ENCODE results near the gene SIK2.
"Not testable (repeated sequence)": the region's sequence is repeated elsewhere in the genome, so short reads cannot be mapped to it uniquely, and the experiment has no call there.

Gene SIK2

DNA sequence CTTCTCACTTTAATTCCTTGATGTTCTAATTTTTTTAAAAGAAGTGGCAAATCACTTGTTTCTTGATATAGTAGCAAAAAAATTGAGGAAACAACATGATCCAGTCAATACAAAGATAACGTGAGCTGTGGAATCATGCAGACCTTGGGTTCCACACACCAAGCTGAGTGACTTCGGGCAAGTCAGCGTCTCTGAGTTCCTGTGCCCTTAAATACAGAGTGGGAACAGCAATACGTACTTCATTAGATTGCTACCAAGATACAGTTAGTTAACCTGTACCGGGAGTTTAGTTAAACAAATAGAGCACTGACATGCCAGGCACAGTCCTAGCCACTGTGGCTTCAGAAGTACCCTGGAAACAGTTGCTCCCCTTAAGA, 105.4 kb downstream of the SIK2 start:
- in situ Hi-C loops (cut with HindIII; ENCODE audit: low pct_unique_long_range_greater_than_20kb, low sequenced_read_pairs): no loop called here
- no peak for TF ChIP-seq JUND (IDR thresholded peaks at IDR 0.05; ENCODE audit: low read depth)
- DNase-seq (ENCODE audit: low read depth in 1 of 2, low spot score in 1 of 2): no peak

DNA sequence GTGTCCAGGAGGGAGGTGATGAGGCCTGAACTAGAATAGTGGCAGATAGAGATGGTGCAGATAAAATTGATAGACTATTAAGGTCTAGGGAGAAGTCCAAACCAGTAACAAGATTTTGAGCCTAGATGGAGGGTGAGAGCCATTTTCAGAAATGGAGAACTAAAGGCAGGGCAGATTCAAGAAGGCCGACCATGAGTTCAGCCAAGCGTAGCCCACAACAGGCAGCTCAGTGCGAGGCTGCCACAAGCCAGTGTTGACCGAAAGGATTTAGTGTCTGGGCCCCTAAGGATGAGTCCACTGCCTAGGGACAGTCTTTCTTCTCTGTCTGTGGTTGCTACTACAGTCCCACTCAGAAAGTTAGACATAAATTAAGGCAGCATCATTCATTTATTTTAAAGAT, 112.3 kb downstream of the SIK2 start:
- in situ Hi-C loops (cut with HindIII; ENCODE audit: low pct_unique_long_range_greater_than_20kb, low sequenced_read_pairs): no loop called here
- TF ChIP-seq JUND (IDR thresholded peaks at IDR 0.05; ENCODE audit: low read depth): no peak
- DNase-seq (ENCODE audit: low read depth in 1 of 2, low spot score in 1 of 2): no peak

DNA sequence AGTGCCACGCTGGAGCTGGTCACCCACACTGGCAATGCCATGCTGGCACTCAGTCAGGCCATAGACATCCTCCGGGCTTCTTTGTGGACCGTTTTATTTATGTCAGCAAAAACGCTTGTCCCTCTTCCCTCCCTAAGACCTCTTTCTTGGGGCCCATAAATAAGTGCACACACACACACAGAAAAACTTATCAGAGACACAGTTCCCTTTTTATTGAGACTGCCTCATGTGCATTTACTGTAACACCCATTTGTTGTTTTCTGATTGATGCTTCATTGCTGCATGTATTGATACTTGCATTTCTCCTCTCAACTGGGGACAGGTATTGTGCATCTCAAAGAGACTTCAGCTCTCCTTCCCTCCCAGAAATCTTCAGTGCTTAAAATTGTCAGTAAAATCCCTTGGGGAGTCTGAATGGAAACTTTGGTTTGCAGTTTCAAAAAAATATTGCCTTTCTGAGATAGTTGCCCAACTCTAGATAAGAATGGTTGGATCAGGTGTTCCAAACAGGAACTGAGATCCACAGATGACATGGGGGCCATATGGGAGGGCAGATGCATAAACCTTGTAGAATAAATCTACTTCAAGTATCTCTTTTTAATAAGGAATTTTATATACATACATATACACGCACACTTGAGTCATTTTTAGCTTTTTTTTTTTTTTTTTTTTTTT, 113.0 kb downstream of the SIK2 start:
- TF ChIP-seq JUND (IDR thresholded peaks at IDR 0.05; ENCODE audit: low read depth): no peak
- DNase-seq (ENCODE audit: low read depth in 1 of 2, low spot score in 1 of 2): no peak
- in situ Hi-C loops (cut with HindIII; ENCODE audit: low pct_unique_long_range_greater_than_20kb, low sequenced_read_pairs): no loop called here

DNA sequence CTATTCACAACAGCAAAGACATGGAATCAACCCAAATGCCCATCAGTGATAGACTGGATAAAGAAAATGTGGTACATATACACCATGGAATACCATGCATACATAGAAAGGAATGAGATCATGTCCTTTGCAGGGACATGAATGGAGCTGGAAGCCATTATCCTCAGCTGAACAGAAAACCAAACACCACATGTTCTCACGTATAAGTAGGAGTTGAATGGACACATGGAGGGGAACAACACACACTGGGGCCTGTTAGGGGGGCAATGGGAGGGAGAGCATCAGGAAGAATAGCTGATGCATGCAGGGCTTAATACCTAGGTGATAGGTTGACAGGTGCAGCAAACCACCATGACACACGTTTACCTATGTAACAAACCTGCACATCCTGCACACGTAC, 115.4 kb downstream of the SIK2 start:
- DNase-seq (ENCODE audit: low read depth in 1 of 2, low spot score in 1 of 2); in situ Hi-C loops (cut with HindIII; ENCODE audit: low pct_unique_long_range_greater_than_20kb, low sequenced_read_pairs): not testable (repeated sequence)

DNA sequence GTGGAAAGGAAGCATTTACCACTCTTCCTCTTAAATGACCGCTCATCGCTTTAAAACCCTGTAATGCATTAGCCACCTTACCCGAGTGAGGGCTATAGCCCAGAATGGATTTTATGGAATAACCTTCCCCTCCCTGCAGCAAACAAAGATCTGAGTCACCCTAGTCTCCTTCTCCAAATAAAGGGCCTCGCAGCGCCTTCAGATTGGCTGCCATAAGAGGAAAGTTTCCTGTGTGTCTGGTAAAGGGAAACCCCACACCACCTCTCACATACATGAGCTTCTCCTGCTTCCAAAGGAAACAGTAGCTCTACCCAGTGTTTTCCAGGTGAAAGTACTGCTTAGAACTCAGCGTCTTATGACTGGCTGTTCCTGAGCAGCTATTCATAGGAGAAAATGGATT, 116.2 kb downstream of the SIK2 start:
- TF ChIP-seq JUND (IDR thresholded peaks at IDR 0.05; ENCODE audit: low read depth): no peak
- in situ Hi-C loops (cut with HindIII; ENCODE audit: low pct_unique_long_range_greater_than_20kb, low sequenced_read_pairs): no loop called here
- no peak for DNase-seq (ENCODE audit: low read depth in 1 of 2, low spot score in 1 of 2)

DNA sequence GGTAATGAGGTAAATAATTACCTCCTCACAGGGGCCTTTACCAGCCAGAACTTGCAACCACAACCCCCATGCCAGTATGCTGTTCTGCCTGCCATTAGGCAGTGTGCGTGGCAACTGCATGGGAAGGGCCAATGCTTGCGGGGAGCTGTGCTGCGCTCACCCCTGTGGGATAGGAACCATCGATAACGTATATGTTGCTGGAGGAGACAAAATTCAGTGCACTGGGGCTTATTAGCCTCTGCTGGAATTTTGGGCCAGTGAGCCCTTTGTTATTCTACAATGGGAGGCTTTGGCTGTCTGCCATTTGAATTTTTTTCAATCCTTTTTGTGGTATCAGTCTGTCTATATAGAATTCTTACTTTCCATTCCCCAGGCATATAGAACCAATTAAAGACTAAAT, 116.6 kb downstream of the SIK2 start:
- no peak for DNase-seq (ENCODE audit: low read depth in 1 of 2, low spot score in 1 of 2)
- in situ Hi-C loops (cut with HindIII; ENCODE audit: low pct_unique_long_range_greater_than_20kb, low sequenced_read_pairs): no loop called here

DNA sequence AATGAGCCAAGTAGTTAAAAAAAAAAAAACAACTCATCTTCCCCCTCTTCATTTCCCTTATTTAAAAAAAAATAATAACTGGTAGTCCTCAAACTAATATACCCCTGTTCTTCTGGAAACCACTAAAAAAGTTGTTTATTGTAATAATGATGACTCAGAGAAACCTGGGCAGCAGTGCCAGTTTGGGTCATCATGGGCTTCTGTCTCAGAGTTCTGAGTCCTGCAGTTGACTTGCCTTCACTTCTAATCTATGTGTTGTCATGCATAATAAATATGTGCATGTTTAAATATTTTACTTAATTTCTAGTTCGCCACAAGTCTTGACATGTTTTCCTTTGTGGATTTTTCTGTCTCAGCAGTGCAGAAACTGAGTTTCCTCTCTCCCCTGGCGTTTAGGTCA, 117.1 kb downstream of the SIK2 start:
- no peak for TF ChIP-seq JUND (IDR thresholded peaks at IDR 0.05; ENCODE audit: low read depth)
- no peak for DNase-seq (ENCODE audit: low read depth in 1 of 2, low spot score in 1 of 2)
- in situ Hi-C loops (cut with HindIII; ENCODE audit: low pct_unique_long_range_greater_than_20kb, low sequenced_read_pairs): no loop called here

More for the DNA sequence above, 116.6 kb downstream of the SIK2 start:
- no peak for TF ChIP-seq JUND (IDR thresholded peaks at IDR 0.05; ENCODE audit: low read depth)

DNA sequence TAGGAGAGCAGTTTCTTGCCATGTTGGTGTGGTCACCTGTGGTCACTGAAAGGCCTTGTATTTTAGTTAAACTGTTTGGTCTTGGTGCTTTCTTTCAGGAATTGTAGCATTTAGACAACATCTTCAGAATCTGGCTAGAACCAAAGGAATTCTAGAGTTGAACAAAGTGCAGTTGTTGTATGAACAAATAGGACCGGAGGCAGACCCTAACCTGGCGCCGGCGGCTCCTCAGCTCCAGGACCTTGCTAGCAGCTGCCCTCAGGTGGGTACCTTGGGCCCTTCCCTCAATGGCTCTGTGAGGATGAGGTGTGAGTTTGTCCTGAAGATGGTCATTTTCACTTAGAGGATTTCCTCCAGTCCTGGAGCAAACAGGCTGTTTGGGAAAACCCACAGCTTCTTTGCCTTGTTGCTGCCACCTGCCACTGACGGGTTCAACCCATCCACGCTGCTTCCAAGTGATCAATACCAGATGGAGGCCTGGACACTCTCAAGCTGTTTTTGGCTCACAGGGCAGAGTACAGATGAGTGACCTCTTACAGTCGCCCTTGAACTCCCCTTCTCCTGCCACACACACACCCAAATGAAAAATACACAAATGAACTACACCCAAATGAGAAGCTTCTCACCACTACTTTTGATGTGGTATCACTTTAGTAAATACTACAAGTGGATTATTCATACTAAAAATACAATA, 118.7 kb downstream of the SIK2 start:
- no peak for DNase-seq (ENCODE audit: low read depth in 1 of 2, low spot score in 1 of 2)
- TF ChIP-seq JUND (IDR thresholded peaks at IDR 0.05; ENCODE audit: low read depth): no peak
- in situ Hi-C loops (cut with HindIII; ENCODE audit: low pct_unique_long_range_greater_than_20kb, low sequenced_read_pairs): no loop called here

DNA sequence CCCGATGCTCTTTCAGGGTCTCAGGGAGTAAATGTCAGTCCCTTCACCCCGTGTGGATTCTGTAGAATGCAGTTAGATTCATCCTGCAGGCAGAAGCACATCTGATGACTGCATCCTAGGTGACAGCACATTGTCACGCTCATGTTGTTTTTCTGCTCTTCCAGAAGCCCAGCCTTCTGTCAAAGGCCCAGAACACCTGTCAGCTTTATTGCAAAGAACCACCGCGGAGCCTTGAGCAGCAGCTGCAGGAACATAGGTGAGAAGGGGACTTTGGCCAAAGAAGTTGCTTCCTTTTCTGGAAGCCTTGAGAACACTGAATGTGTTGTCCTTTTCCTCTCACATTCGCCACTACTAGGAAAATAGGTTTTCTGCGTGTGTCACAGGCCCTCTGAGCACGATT, 120.3 kb downstream of the SIK2 start:
- no peak for DNase-seq (ENCODE audit: low read depth in 1 of 2, low spot score in 1 of 2)
- TF ChIP-seq JUND (IDR thresholded peaks at IDR 0.05; ENCODE audit: low read depth): no peak
- in situ Hi-C loops (cut with HindIII; ENCODE audit: low pct_unique_long_range_greater_than_20kb, low sequenced_read_pairs): no loop called here

DNA sequence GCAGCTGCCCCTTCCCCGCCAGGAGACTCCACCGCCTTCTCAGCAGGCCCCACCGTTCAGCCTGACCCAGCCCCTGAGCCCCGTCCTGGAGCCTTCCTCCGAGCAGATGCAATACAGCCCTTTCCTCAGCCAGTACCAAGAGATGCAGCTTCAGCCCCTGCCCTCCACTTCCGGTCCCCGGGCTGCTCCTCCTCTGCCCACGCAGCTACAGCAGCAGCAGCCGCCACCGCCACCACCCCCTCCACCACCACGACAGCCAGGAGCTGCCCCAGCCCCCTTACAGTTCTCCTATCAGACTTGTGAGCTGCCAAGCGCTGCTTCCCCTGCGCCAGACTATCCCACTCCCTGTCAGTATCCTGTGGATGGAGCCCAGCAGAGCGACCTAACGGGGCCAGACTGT, 121.3 kb downstream of the SIK2 start:
- in situ Hi-C loops (cut with HindIII; ENCODE audit: low pct_unique_long_range_greater_than_20kb, low sequenced_read_pairs): no loop called here
- TF ChIP-seq JUND (IDR thresholded peaks at IDR 0.05; ENCODE audit: low read depth): no peak
- DNase-seq (ENCODE audit: low read depth in 1 of 2, low spot score in 1 of 2): no peak

DNA sequence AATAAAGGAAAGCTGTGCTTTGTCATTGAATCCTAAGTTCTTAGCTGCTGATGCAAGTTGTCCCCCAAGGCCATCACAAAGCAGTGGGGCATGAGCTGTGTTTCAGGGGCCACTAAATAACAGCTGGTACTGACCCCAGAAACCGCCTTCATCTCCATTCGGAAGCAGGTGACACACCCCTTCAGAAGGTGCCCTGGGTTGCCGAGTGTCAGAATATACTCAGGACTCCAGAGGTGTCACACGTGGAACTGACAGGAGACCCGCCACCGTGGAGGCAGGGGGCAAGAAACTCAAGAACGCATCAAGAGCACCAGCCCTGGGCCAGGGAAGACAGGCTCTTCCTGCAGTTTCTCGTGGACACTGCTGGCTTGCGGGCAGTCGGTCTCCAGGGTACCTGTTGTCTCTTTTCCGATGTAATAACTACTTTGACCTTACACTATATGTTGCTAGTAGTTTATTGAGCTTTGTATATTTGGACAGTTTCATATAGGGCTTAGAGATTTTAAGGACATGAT, 122.4 kb downstream of the SIK2 start:
- in situ Hi-C loops (cut with HindIII; ENCODE audit: low pct_unique_long_range_greater_than_20kb, low sequenced_read_pairs): no loop called here
- no peak for TF ChIP-seq JUND (IDR thresholded peaks at IDR 0.05; ENCODE audit: low read depth)
- no peak for DNase-seq (ENCODE audit: low read depth in 1 of 2, low spot score in 1 of 2)

DNA sequence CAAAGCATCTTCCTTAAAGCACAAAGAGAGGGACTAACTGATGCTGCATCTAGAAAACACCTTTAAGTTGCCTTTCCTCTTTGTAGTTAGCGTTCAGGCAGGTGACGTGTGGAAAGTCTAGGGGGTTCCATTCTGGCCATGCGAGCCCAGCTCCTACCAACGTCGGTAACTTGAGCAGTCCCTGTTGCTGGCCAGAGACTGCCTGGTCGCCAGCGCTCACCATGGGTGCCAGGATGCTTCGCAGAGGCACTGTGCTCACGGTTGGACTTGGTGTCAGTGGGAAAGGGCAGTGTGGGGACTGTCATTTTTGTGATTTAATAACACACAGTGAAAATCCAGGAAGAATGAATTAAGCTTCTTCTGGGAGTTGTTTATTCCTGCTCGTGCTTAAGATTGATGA, 123.4 kb downstream of the SIK2 start:
- no peak for TF ChIP-seq JUND (IDR thresholded peaks at IDR 0.05; ENCODE audit: low read depth)
- in situ Hi-C loops (cut with HindIII; ENCODE audit: low pct_unique_long_range_greater_than_20kb, low sequenced_read_pairs): no loop called here
- DNase-seq (ENCODE audit: low read depth in 1 of 2, low spot score in 1 of 2): no peak

DNA sequence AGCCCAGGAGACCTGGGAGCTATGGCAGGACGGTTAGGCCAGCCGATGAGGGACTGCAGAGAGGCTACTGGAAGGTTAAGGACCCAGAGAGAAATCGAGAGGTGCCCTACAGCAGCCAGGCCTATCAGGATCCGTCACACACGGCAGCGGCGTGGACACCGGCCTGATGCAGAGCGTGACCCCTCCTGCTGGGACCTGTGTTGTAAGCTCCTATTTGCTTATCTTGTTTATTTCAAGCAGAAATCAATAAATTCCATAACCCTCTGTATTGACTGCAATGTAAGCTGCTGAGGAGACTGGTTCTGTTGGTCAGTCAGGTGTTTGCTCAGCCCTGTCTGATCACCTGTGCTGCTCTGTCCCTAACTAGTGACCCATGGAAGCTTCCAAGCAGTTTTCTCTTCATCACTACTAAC, 124.1 kb downstream of the SIK2 start:
- no peak for TF ChIP-seq JUND (IDR thresholded peaks at IDR 0.05; ENCODE audit: low read depth)
- no peak for DNase-seq (ENCODE audit: low read depth in 1 of 2, low spot score in 1 of 2)
- in situ Hi-C loops (cut with HindIII; ENCODE audit: low pct_unique_long_range_greater_than_20kb, low sequenced_read_pairs): no loop called here

DNA sequence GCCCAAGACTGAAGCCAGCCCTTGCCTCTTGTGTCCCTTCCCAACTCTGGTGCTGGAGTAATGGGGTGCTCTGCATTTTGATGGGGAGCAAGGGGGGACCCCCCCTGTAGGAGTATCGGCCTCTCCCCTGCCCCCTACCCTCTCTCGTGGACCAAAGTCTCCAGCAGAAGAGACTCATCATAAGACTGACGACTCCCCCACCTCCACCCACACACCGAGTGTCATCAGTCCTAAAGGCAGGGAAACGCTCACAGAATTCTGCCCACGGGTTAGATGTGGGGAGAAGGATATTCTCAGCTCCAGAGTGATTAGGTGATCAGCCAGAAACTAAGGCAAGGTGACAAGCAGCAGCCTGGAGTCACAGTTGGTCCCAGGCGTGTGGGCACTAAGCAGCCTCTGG, 125.2 kb downstream of the SIK2 start:
- in situ Hi-C loops (cut with HindIII; ENCODE audit: low pct_unique_long_range_greater_than_20kb, low sequenced_read_pairs): no loop called here
- no peak for DNase-seq (ENCODE audit: low read depth in 1 of 2, low spot score in 1 of 2)
- TF ChIP-seq JUND (IDR thresholded peaks at IDR 0.05; ENCODE audit: low read depth): no peak

Measured in T47D (cell line).